GM12872 (cell line): ENCODE measurements around the gene IDNK.

ENCODE experiments used
- CTCF ChIP-seq: IDR thresholded peaks from 3 replicates; pipeline ENCODE4 v1.5.1; 2011; ENCODE audit warnings: low read depth, mild to moderate bottlenecking, low read length, moderate library complexity; ENCODE audit not compliant: insufficient read depth

The IDNK gene

GRCh38 chr9:83637389-83637788 lies 14.4 kb downstream of the IDNK start:
- no peak for TF ChIP-seq CTCF

DNA sequence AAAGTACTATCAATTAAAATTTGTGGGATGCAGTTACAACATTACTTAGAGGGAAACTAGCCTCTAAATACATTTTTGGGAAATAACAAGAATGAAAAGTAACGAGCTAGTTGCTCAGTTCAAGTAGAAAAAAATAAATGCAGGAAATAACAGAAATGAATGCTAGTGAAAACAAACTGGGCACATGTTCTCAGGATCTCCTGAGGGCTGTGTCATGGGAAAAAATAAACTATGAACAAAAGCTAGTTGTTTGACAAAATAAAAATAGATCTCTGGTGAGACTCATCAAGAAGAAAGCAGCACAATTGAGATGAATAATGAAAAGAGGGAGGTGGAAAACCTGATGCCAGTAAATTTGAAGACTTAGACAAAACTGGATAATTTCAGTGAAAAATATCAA lies 16.3 kb downstream of the IDNK start:
- no peak for TF ChIP-seq CTCF

- TF ChIP-seq CTCF, result no peak
Measured at GRCh38 chr9:83642793-83643192, 19.9 kb downstream of the IDNK start.

DNA sequence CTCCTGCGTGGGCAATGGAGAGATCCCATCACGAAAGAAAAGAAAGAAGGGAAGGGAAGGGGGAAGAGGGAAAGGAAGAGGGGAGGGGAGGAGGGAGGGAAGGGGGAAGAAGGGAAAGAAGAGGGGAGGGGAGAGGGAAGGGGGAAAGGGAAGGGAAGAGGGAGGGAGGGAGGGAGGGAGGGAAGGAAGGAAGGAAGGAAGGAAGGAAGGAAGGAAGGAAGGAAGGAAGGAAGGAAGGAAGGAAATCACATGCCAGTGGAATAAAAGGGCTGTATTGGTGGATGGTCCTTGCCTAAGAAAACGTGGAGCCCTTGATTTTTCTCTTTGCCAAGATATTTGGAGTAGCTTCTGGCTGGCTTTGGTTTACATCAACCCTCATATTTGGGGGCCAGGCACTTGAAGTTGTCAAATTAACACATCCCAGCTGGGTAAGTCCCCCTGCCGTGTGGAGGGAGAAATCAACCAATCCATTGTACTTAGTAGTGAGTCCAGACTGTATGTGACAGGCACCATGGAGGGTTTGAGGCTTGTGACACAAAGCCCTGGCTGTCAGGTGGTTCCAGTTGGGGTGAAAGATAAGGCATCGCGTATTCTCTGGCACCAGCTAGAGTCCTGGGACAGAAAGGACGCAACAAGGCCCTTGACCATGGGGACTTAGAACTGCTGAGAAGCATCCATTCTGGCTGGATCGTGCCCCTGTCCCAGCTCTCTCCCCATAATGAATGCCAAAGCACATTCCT lies 23.7 kb downstream of the IDNK start:
- no peak for TF ChIP-seq CTCF

- peak; percentile 86 for TF ChIP-seq CTCF
Measured at GRCh38 chr9:83649080-83649479, 26.1 kb downstream of the IDNK start.

GRCh38 chr9:83649515-83649914 lies 26.6 kb downstream of the IDNK start:
- TF ChIP-seq CTCF, result no peak

DNA sequence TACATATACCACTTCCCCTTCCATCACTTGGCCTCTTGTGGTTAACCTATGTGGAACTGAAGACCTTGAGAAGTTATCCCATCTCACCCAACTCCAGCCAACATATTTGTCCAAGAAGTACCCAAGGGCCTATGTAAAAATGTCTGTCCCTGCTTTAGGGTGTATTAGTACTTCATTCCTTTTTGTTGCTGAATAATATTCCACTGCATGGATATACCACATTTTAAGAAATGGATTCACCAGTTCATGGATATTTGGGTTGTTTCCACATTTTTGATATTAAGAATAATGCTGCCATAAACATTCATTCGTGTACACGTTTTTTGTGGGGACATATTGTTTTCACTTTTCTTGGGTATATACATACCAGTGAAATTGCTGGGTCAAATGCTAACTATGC lies 28.6 kb downstream of the IDNK start:
- no peak for TF ChIP-seq CTCF
